Measurements from ENCODE around the gene PCDHGA7. TPM values are rescaled to one million over a fixed set of nuclear protein-coding genes. Genes with fewer than 3 reads are reported as not detected.
"Not testable (repeated sequence)": the region's sequence is repeated elsewhere in the genome, so short reads cannot be mapped to it uniquely, and the experiment has no call there.

Gene PCDHGA7
- total and polyA plus RNA-seq, 11 donors = 1.4 to 14.1 (median 7.5) TPM

GRCh38 chr5:141375444-141376155 lies 6.9 kb upstream of the PCDHGA7 start:
- peak in 1 of 12 donors; percentile 9 for TF ChIP-seq CTCF (IDR thresholded peaks at IDR 0.05)
- Histone ChIP-seq H3K4me1 (peaks cover 0 to 23% (median 0%) of the 10 kb centered on the region in 12 donors), H3K36me3 (peaks cover 0 to 36% (median 0%) of the 10 kb centered on the region in 9 donors), H3K9me3 (peaks cover 0 to 99% (median 64%) of the 10 kb centered on the region in 12 donors), H3K27me3 (peaks cover 0 to 23% (median 0%) of the 10 kb centered on the region in 9 donors)
- ATAC-seq; H3K27ac ChIP-seq; intact Hi-C loops (cut with DNase I); H3K4me3 ChIP-seq; DNase-seq: not testable (repeated sequence)
- 56 to 92% (median 61%) methylated on average over 12 to 43 of the region's 48 CpGs for WGBS, 4 donors

GRCh38 chr5:141383345-141383744 lies 803 bp downstream of the PCDHGA7 start:
- ATAC-seq = no peak
- WGBS, 4 donors = 44 to 64% (median 47%) methylated on average over 18 to 21 of the region's 21 CpGs
- H3K4me3 ChIP-seq = peak overlapping the region in 4 of 12 donors; percentile 25 to 40 (median 36)

GRCh38 chr5:141384471-141385267 lies 2.1 kb downstream of the PCDHGA7 start:
- no peak for TF ChIP-seq POLR2A (IDR thresholded peaks at IDR 0.05)
- no peak for ATAC-seq
- peaks cover 0 to 4% (median 0%) of the 10 kb centered on the region in 12 donors for H3K4me1 ChIP-seq
- intact Hi-C loops (cut with DNase I) = no loop called here
- WGBS, 4 donors = 51 to 69% (median 59%) methylated on average over 14 to 43 of the region's 43 CpGs
- DNase-seq = no peak
- no peak overlapping the region for H3K4me3 ChIP-seq
- peaks cover 0 to 96% (median 56%) of the 10 kb centered on the region in 12 donors for H3K9me3 ChIP-seq
- H3K36me3 ChIP-seq = peaks cover 0 to 28% (median 0%) of the 10 kb centered on the region in 9 donors
- H3K27ac ChIP-seq = no peak overlapping the region
- peaks cover 0 to 36% (median 0%) of the 10 kb centered on the region in 9 donors for H3K27me3 ChIP-seq

More at GRCh38 chr5:141383345-141383744, 803 bp downstream of the PCDHGA7 start:
- peaks cover 0 to 4% (median 0%) of the 10 kb centered on the region in 12 donors for H3K4me1 ChIP-seq
- no peak for DNase-seq
- H3K36me3 ChIP-seq = peaks cover 0 to 28% (median 0%) of the 10 kb centered on the region in 9 donors
- intact Hi-C loops (cut with DNase I) = no loop called here
- H3K27ac ChIP-seq = no peak overlapping the region
- TF ChIP-seq CTCF (IDR thresholded peaks at IDR 0.05) = no peak
- no peak for TF ChIP-seq POLR2A (IDR thresholded peaks at IDR 0.05)
- H3K9me3 ChIP-seq = peaks cover 0 to 96% (median 50%) of the 10 kb centered on the region in 12 donors
- peaks cover 0 to 23% (median 0%) of the 10 kb centered on the region in 9 donors for H3K27me3 ChIP-seq

- Histone ChIP-seq H3K4me3 (peak within 1 kb of the TSS in 9 of 12 donors; percentile 30 to 48 (median 40)), H3K9me3 (peaks cover 0 to 96% (median 63%) of the 10 kb centered on the region in 12 donors), H3K27me3 (peaks cover 0 to 42% (median 0%) of the 10 kb centered on the region in 9 donors), H3K36me3 (peaks cover 0 to 22% (median 0%) of the 10 kb centered on the region in 9 donors)
- DNase-seq = peak in 1 of 5 donors; percentile 54
- ATAC-seq = peak; percentile 83 to 94 (median 88)
- H3K4me1 ChIP-seq; H3K27ac ChIP-seq; intact Hi-C loops (cut with DNase I): not testable (repeated sequence)
- 13 to 20% (median 18%) methylated on average over 19 to 23 of the region's 40 CpGs for WGBS, 4 donors
- TF ChIP-seq CTCF (IDR thresholded peaks at IDR 0.05) = peak; percentile 21 to 64 (median 54)
Observed at GRCh38 chr5:141387557-141388311, 5.2 kb downstream of the PCDHGA7 start, which contains the start of gene PCDHGB4. Gene PCDHGB4, plus strand, starts transcription at chr5:141387698. Its CDS starts 187 bp downstream, at chr5:141387885.

Data from heart left ventricle (tissue), 16 donors.